Measurements from ENCODE around the gene RFNG.

DNA sequence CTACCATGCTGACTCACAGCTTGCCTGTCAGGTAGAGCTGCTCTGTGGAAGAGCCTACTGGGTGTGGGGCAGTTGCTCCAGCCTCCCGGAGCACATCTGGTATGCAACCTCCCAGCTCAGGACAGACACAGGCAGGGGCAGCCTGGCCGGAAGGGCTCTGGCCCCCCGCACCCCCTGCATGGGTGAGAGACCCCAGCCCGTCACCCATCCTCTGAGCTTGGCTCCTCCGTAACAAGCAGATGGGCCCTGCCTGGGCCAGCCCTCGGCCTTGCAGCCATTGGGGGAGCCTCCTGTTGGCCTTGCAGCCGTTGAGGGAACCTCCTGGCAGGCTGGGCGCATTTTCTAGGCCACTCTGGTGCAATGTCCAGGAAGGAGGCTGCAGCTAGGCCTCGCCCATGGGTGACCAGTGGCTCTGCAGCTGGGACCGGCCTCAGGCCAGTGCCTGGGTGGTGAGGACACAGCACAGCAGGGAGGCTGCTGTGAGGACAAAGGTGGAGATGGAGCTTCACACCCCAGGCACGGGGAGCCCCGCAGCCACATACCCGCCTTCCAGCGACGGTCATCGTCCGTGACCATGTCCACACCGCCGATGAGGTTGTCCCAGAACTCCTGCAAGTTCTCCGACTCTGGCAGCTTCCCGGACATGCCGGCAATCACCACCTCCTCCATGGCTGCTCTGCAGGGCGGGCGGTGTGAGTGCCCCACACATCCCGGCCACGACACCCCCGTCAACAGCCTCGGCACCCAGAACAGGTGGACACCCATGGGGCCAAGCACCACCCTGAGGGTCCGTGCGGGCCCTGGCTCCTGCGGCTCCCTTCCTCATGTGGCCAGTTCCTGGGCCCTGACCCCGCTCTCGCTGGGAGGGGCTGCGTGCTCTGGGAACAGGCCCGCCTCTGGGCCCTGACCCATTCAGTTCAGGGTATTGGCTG, 44.4 kb upstream of the RFNG start:
- TF ChIP-seq, protein P1, sequence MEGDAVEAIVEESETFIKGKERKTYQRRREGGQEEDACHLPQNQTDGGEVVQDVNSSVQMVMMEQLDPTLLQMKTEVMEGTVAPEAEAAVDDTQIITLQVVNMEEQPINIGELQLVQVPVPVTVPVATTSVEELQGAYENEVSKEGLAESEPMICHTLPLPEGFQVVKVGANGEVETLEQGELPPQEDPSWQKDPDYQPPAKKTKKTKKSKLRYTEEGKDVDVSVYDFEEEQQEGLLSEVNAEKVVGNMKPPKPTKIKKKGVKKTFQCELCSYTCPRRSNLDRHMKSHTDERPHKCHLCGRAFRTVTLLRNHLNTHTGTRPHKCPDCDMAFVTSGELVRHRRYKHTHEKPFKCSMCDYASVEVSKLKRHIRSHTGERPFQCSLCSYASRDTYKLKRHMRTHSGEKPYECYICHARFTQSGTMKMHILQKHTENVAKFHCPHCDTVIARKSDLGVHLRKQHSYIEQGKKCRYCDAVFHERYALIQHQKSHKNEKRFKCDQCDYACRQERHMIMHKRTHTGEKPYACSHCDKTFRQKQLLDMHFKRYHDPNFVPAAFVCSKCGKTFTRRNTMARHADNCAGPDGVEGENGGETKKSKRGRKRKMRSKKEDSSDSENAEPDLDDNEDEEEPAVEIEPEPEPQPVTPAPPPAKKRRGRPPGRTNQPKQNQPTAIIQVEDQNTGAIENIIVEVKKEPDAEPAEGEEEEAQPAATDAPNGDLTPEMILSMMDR (conservative IDR thresholded peaks at IDR 0.05): no peak
- TF ChIP-seq EZH2 (IDR thresholded peaks at IDR 0.05; ENCODE audit: low read depth): no peak

All from PC-9 (cell line).